HepG2 (cell line): Measurements from ENCODE around the gene HDAC4. TPM values are rescaled to one million over a fixed set of nuclear protein-coding genes. Genes with fewer than 3 reads are reported as not detected.

Experiments used
- ATAC-seq: fragments of 200-7000 bp; cut with Tn5 transposase; 3 replicates; pipeline ENCODE4 v1.9.1; 2020; ENCODE audit warnings: mild to moderate bottlenecking, moderate library complexity
- BruUV-seq: library from RNA; stranded (reverse); fragments of 400-500 nt; replicated peaks from 2 replicates; lab custom pipeline; 2021; lab: Mats Ljungman, UMichigan
- CTCF ChIA-PET: fragments of 300-600 bp; formaldehyde crosslinking; extraction: SDS; loops from one replicate; lab custom pipeline; 2021; ENCODE audit warnings: low total read pairs, inconsistent platforms, low intra/inter-chr PET ratio; lab: Yijun Ruan, JAX
- POLR2A ChIA-PET: fragments of 350-600 bp; sonication (Branson Sonifier 250); formaldehyde crosslinking; loops from one replicate; lab custom pipeline; 2020; ENCODE audit warnings: antibody characterized with exemption, inconsistent platforms; lab: Yijun Ruan, JAX
- DNase-seq: peaks from one replicate; pipeline ENCODE4 v3.0.0-alpha.2; 2015; ENCODE audit warnings: low spot score
- FAIRE-seq: peaks from 3 replicates; lab custom pipeline; 2011; peaks lifted over from hg19 to GRCh38; lab: Jason Lieb, UNC
- H2AFZ ChIP-seq: one replicate; pipeline ENCODE4 v1.6.1; 2011; ENCODE audit warnings: low read length, inconsistent platforms
- H3K27ac ChIP-seq: fragments of 300-600 bp; 3 replicates; pipeline ENCODE4 v1.8.0; 2011; ENCODE audit warnings: mixed run types, mild to moderate bottlenecking, mixed read lengths, low read length, inconsistent platforms; ENCODE audit not compliant: insufficient read depth; ENCODE audit errors: extremely low read length
- H3K27me3 ChIP-seq, 2 experiments: fragments of 200-600 bp in 1 of 2; 2 replicates in 1 of 2; 3 replicates in 1 of 2; pipeline versions ENCODE4 v1.6.0 to v1.8.0; 2011; ENCODE audit warnings: low read length in 2 of 2, mild to moderate bottlenecking in 2 of 2, moderate library complexity in 2 of 2, inconsistent platforms in 1 of 2; ENCODE audit not compliant: insufficient read depth in 2 of 2, control insufficient read depth in 1 of 2
- H3K36me3 ChIP-seq, 2 experiments: fragments of 200-600 bp in 1 of 2; replicated peaks in 1 of 2; 2 replicates in 1 of 2; 3 replicates in 1 of 2; pipeline versions ENCODE4 v1.5.1 to v1.8.0; 2011; ENCODE audit warnings: low read length in 2 of 2, inconsistent platforms in 1 of 2; ENCODE audit not compliant: insufficient read depth in 2 of 2, control insufficient read depth in 1 of 2
- H3K4me1 ChIP-seq: 2 replicates; pipeline ENCODE4 v1.5.1; 2012; ENCODE audit warnings: low read length, inconsistent platforms; ENCODE audit not compliant: insufficient read depth
- H3K4me2 ChIP-seq: 2 replicates; pipeline ENCODE4 v1.6.0; 2011; ENCODE audit warnings: low read depth, low read length, inconsistent platforms
- H3K4me3 ChIP-seq, 3 experiments: fragments of 200-600 bp in 1 of 3; sonication (generic), shearing (Covaris generic) in 1 of 3; replicated peaks in 1 of 3; 2 replicates each; pipeline ENCODE4 v1.5.1; 2011 to 2016; ENCODE audit warnings: low read length in 3 of 3, inconsistent platforms in 2 of 3, low read depth in 2 of 3, mild to moderate bottlenecking in 2 of 3, control low read depth in 1 of 3, mixed read lengths in 1 of 3; ENCODE audit not compliant: insufficient read depth in 1 of 3
- H3K79me2 ChIP-seq: one replicate; pipeline ENCODE4 v1.6.1; 2011; ENCODE audit warnings: low read length, inconsistent platforms; ENCODE audit not compliant: insufficient read depth
- H3K9ac ChIP-seq: 2 replicates; pipeline ENCODE4 v1.6.0; 2011; ENCODE audit warnings: mild to moderate bottlenecking, low read depth, low read length, inconsistent platforms; ENCODE audit not compliant: insufficient read depth
- H3K9me3 ChIP-seq: 2 replicates; pipeline ENCODE4 v1.5.1; 2012; ENCODE audit warnings: mild to moderate bottlenecking, low read length
- H4K20me1 ChIP-seq: 2 replicates; pipeline ENCODE4 v1.6.0; 2011; ENCODE audit warnings: inconsistent platforms, mild to moderate bottlenecking, low read length, moderate library complexity; ENCODE audit not compliant: insufficient read depth
- EZH2 ChIP-seq: conservative IDR thresholded peaks from 2 replicates; pipeline ENCODE4 v1.6.1; 2012; ENCODE audit warnings: mild to moderate bottlenecking, low read depth, low read length, moderate library complexity
- MNT ChIP-seq: fragments of 450-650 bp; IDR thresholded peaks from 2 replicates; pipeline ENCODE4 v1.6.1; 2016
- ZNF569 ChIP-seq: sonication (generic); formaldehyde crosslinking; IDR thresholded peaks from 2 replicates; pipeline ENCODE4 v1.5.0; 2020; ENCODE audit warnings: mild to moderate bottlenecking, missing genetic modification reagents, moderate library complexity, borderline replicate concordance
- ZNF788 ChIP-seq: sonication (generic); formaldehyde crosslinking; IDR thresholded peaks from 2 replicates; pipeline ENCODE4 v1.5.0; 2020; ENCODE audit warnings: mild to moderate bottlenecking, missing genetic modification reagents, borderline replicate concordance
- WGBS: methylation state at CpG from one replicate; pipeline ENCODE4 v1.1.6; 2017; ENCODE audit warnings: low lambda C conversion rate; 5-methylcytosine and 5-hydroxymethylcytosine counted together
- in situ Hi-C: cut with HindIII; loops from 2 replicates; pipeline ENCODE4 v1.10.0; 2017; ENCODE audit warnings: low pct_unique_long_range_greater_than_20kb; ENCODE audit not compliant: extremely low pct_ligation_motif_present
- intact Hi-C: fragments of 100-400 bp; cut with micrococcal nuclease; formaldehyde crosslinking; loops from one replicate; pipeline ENCODE4 v1.10.0; 2022; ENCODE audit not compliant: unreplicated experiment
- polyA plus RNA-seq, 8 experiments: library from polyadenylated mRNA; depleted of rRNA in 3 of 8; stranded (reverse) in 7 of 8; unstranded in 1 of 8; fragments of >200 nt; fragmentation: Illumina TruSeq in 4 of 8; extraction: Trizol in 4 of 8; gene quantifications; 2 replicates each; pipeline versions ENCODE4 v1.2.1 to v1.2.3, GENCODE V29; 2011 to 2016; ENCODE audit warnings: low read depth in 4 of 8, missing spikeins in 1 of 8, mixed read lengths in 1 of 8; ENCODE audit not compliant: insufficient read depth in 1 of 8
- total RNA-seq, 5 experiments: library from RNA; depleted of rRNA; stranded (reverse); fragments of >200 nt; fragmentation: Illumina TruSeq; extraction: Trizol; gene quantifications; 2 replicates each; pipeline ENCODE4 v1.2.3, GENCODE V29; 2016; ENCODE audit warnings: low read depth in 1 of 5

HDAC4 gene
- total and polyA plus RNA-seq, 2 of the 13 experiments (the other 11 are each of a cell fraction or from before 2014, with no cell fraction given), result 10.1 to 11.5 TPM

- no TSS peak for BruUV-seq
- Histone ChIP-seq H3K79me2 (no peaks in the 10 kb centered on the region), H3K4me3 (no peak overlapping the region), H3K27ac (no peak overlapping the region), H3K36me3 (no peaks in the 10 kb centered on the region), H2AFZ (no peak overlapping the region), H4K20me1 (no peaks in the 10 kb centered on the region; the same call in none of the 2 replicates), H3K9me3 (no peaks in the 10 kb centered on the region), H3K4me1 (peaks cover 5% of the 10 kb centered on the region; the same call in 1 of the 2 replicates), H3K27me3 (peaks cover 28 to 82% of the 10 kb centered on the region in 2 experiments; a peak in 4 of 5 replicates), H3K4me2 (no peak overlapping the region), H3K9ac (no peak overlapping the region)
- FAIRE-seq (no peak), DNase-seq (no peak), ATAC-seq (no peak)
- intact Hi-C loops, result no loop called here
- POLR2A ChIA-PET, result no interaction called here
- TF ChIP-seq MNT, result peak; percentile 87
- no peak for TF ChIP-seq ZNF788 (CRISPR knock-in tag)
- TF ChIP-seq EZH2, result 0 out of 2 replicates have a peak, but pooled peaks have one; percentile 13
- no peak for TF ChIP-seq ZNF569
- CTCF ChIA-PET, result no interaction called here
- in situ Hi-C loops, result no loop called here
- 59% methylated on average over 35 of the region's 38 CpGs for WGBS
Measured at GRCh38 chr2:239027391-239028252, 373.2 kb downstream of the HDAC4 start.
